Duodenal mucosa (tissue), 2 donors: ENCODE measurements around the gene TSNAXIP1.
"Not testable (repeated sequence)": the region's sequence is repeated elsewhere in the genome, so short reads cannot be mapped to it uniquely, and the experiment has no call there.

Experiments
- H3K27ac ChIP-seq: one replicate; pipeline ENCODE4 v1.7.0; 2013; ENCODE audit warnings: low read depth, low read length
- H3K27me3 ChIP-seq, 2 donors: one replicate each; pipeline ENCODE4 v1.7.0; 2013; ENCODE audit warnings: low read length in 2 of 2, control low read depth in 1 of 2; ENCODE audit not compliant: insufficient read depth in 2 of 2, control insufficient read depth in 1 of 2
- H3K36me3 ChIP-seq, 2 donors: one replicate each; pipeline ENCODE4 v1.7.0; 2013; ENCODE audit warnings: low read length in 2 of 2, control low read depth in 1 of 2; ENCODE audit not compliant: insufficient read depth in 2 of 2, control insufficient read depth in 1 of 2
- H3K4me1 ChIP-seq, 2 donors: one replicate each; pipeline ENCODE4 v1.7.0; 2013; ENCODE audit warnings: low read length in 2 of 2, control low read depth in 1 of 2; ENCODE audit not compliant: insufficient read depth in 2 of 2, control insufficient read depth in 1 of 2
- H3K4me3 ChIP-seq, 2 donors: one replicate each; pipeline ENCODE4 v1.7.0; 2013; ENCODE audit warnings: low read length in 2 of 2, low read depth in 1 of 2
- H3K9ac ChIP-seq, 2 donors: one replicate each; pipeline ENCODE4 v1.7.0; 2013; ENCODE audit warnings: low read length in 2 of 2, low read depth in 1 of 2
- H3K9me3 ChIP-seq, 2 donors: one replicate each; pipeline ENCODE4 v1.7.0; 2013; ENCODE audit warnings: low read length in 2 of 2, control low read depth in 1 of 2; ENCODE audit not compliant: control insufficient read depth in 1 of 2

Gene TSNAXIP1

GRCh38 chr16:67858500-67858899 is 51.8 kb downstream of the TSNAXIP1 start:
- no peak overlapping the region for H3K4me3 ChIP-seq
- H3K27ac ChIP-seq, result peak overlapping the region; percentile 63
- peaks cover 17 to 26% of the 10 kb centered on the region in 2 donors for H3K4me1 ChIP-seq
- no peaks in the 10 kb centered on the region for H3K27me3 ChIP-seq
- peak overlapping the region in 1 of 2 donors; percentile 49 for H3K9ac ChIP-seq
- no peaks in the 10 kb centered on the region for H3K9me3 ChIP-seq
- H3K36me3 ChIP-seq, result peaks cover 3 to 25% of the 10 kb centered on the region in 2 donors

DNA sequence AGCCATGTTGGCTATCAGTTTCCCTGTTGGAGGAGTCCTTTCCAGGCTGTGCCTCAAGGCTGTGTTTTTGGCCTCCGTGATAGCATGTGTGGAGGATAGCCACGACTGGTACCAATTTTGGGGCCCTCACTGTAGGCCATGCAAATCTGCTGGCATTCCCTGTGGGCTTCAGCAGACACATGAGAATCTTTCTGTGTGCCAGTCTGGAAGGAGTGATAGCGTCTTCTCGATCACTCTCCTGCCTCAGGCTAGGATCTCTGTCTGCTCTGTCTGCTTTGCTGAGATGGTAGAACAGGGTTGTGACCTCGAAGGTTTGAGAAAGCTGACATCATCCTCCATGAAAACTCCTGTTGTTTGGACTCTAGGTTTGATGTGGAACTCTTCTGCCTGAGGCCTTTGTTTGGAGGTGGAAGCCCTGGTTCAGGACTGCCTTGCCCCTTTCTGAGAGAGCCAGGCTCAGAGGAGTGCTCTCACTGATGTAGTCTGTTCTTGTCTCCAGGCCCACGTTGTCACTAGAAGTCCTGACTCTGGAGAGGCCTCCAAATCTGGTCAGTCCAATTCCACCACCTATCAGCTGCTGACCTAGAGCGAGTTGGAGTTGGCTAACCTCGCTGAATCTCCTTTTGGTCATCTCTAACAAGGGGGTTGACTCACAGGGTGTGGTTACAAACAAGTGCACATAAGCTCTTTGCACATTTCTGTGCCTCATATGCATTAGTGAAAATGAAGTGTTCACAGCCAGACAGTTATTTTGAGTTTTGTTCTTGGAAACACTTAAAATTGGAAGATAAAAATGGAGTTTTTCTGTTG is 54.1 kb downstream of the TSNAXIP1 start:
- Histone ChIP-seq H3K4me3 (no peak overlapping the region), H3K4me1 (peaks cover 17 to 23% of the 10 kb centered on the region in 2 donors), H3K9ac (no peak overlapping the region), H3K9me3 (no peaks in the 10 kb centered on the region), H3K27ac (no peak overlapping the region), H3K36me3 (peaks cover 3 to 36% of the 10 kb centered on the region in 2 donors), H3K27me3 (no peaks in the 10 kb centered on the region)

DNA sequence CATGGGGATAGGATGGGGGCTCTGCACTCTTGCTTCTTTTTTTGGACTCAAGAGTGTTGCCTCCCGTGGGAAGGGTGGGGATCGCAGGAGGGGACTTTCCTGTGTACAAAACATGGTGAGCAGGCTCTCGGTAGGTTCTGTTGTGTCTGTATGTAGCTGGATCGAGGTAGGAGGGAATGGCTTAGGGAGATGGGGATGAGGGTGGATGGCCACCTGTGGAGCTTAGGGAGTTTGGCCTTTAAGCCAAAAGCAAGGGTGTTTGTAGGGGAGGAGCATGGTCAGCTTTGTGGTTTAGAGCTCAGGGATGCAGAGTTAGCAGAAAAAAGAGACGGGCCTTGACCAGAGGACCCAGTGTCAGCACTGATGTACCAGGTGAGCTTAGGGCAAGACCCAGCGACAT is 55.2 kb downstream of the TSNAXIP1 start:
- Histone ChIP-seq H3K27ac (no peak overlapping the region), H3K27me3 (no peaks in the 10 kb centered on the region), H3K4me3 (no peak overlapping the region), H3K4me1 (peaks cover 15 to 21% of the 10 kb centered on the region in 2 donors), H3K36me3 (peaks cover 3 to 42% of the 10 kb centered on the region in 2 donors), H3K9me3 (no peaks in the 10 kb centered on the region), H3K9ac (no peak overlapping the region)

DNA sequence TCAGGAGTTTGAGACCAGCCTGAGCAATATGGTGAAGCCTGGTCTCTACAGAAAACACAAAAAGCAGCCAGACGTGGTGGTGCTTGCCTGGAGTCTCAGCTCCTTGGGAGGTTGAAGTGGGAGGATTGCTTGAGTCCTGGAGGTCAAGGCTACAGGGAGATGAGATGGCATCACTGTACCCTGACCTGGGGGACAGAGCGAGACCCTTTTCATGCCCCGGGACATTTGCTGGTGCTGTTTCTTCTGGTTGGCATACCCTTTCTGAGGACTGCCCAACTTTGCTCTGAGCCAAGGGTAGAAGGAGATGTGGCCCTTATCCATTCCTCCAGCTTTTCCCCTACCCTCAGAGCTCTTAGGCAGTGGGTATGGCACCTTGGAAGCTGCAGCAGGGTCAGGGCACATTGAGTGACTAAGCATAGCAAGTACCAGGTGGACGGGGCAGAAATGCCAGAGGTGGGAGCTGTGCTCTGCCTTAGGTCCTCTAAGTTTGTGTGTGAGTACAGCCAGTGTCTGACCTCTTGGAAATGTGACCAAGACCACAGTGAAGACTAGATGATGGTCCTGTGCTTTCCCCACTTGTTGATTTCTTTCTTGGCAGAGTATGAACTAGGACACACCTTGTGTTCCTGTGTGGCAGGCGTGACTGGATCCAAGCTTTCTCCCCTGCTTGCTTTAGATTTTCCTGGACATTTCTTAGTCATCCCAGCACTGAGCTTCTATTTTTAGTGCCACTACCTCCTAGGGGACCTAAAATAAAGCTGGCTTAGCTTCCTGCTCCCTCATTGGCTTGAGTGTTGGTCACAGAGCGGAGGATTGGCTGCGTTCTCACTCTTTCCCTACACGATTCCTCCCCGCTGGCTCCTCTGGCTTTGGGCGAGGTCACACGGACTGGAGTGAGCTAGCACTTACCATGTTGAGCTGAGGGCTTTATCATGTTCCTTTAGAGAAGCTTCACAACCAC is 56.2 kb downstream of the TSNAXIP1 start:
- no peak overlapping the region for H3K27ac ChIP-seq
- no peak overlapping the region for H3K4me3 ChIP-seq
- H3K4me1 ChIP-seq, result peaks cover 5 to 10% of the 10 kb centered on the region in 2 donors

GRCh38 chr16:67864044-67864443 is 57.4 kb downstream of the TSNAXIP1 start:
- peaks cover 10 to 62% of the 10 kb centered on the region in 2 donors for H3K36me3 ChIP-seq
- not testable (repeated sequence) for H3K27ac ChIP-seq, H3K4me3 ChIP-seq, H3K9me3 ChIP-seq, H3K27me3 ChIP-seq, H3K4me1 ChIP-seq, H3K9ac ChIP-seq

More for the DNA sequence above, 56.2 kb downstream of the TSNAXIP1 start:
- peaks cover 5 to 52% of the 10 kb centered on the region in 2 donors for H3K36me3 ChIP-seq
- H3K27me3 ChIP-seq, result no peaks in the 10 kb centered on the region
- no peaks in the 10 kb centered on the region for H3K9me3 ChIP-seq
- H3K9ac ChIP-seq, result no peak overlapping the region

DNA sequence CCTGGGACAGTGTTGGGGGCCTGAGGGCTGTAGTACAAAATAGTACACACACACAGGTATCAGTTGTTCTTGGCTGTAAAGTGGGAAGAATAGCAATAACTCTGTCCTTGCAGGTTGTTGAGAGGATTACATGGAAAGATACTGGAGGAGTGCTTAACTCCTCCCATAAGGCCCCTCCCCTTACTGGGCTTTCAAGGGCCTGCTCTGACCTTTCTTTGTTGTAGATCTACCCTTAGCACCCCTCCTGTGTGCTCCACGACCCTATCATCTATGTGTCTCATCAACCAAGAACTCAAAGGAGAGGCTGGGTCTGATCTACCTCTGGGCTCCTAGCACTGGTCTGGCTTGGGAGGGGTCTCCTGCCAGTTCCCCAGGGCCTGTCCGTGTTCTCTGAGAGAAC is 57.9 kb downstream of the TSNAXIP1 start:
- Histone ChIP-seq H3K36me3 (peaks cover 10 to 63% of the 10 kb centered on the region in 2 donors), H3K4me3 (no peak overlapping the region), H3K27ac (no peak overlapping the region), H3K4me1 (no peaks in the 10 kb centered on the region), H3K27me3 (no peaks in the 10 kb centered on the region), H3K9me3 (no peaks in the 10 kb centered on the region), H3K9ac (no peak overlapping the region)

DNA sequence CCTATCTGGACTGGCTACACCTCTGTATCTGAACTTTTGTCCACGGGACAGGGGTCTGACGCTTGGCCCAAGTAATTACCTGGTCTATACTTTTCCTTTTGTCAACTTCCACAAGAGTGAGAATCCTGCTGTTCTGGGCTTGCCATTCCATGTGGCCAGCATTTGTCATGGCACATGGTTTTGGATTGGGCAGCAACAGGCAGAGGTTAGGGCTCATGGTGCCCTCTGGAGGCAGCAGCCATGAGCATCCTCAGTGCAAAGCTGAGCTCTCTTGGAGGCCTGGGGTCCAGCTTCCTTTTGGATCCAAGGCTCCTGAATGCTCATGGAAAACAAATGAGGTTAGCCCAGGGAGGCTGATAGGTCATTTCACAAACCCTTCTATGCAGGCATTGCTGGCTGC is 58.6 kb downstream of the TSNAXIP1 start:
- no peaks in the 10 kb centered on the region for H3K9me3 ChIP-seq
- H3K4me3 ChIP-seq, result no peak overlapping the region
- H3K27me3 ChIP-seq, result no peaks in the 10 kb centered on the region
- H3K4me1 ChIP-seq, result no peaks in the 10 kb centered on the region
- no peak overlapping the region for H3K9ac ChIP-seq
- H3K36me3 ChIP-seq, result peaks cover 14 to 69% of the 10 kb centered on the region in 2 donors
- no peak overlapping the region for H3K27ac ChIP-seq

- H3K4me1 ChIP-seq, result peaks cover 0 to 5% of the 10 kb centered on the region in 2 donors
- no peak overlapping the region for H3K27ac ChIP-seq
- H3K9ac ChIP-seq, result no peak overlapping the region
- H3K9me3 ChIP-seq, result no peaks in the 10 kb centered on the region
- no peaks in the 10 kb centered on the region for H3K27me3 ChIP-seq
- H3K36me3 ChIP-seq, result peaks cover 14 to 54% of the 10 kb centered on the region in 2 donors
- no peak overlapping the region for H3K4me3 ChIP-seq
These were observed 61.6 kb downstream of the TSNAXIP1 start for GRCh38 chr16:67868290-67868689.

DNA sequence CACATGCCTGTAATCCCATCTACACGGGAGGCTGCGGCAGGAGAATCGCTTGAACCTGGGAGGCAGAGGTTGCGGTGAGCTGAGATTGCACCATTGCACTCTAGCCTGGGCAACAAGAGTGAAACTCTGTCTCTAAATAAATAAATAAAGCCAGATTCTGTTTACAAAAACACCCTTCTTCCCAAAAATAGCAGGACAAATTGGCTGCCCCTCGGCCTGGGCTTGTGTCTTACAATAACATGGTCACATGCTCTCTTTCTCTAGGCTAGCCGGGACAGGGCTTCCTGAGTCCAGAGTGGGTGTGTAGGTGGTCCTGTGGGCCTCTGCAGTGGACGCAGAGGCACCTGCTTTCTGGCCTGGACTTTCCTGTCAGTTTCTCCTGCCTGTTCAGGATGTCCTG is 63.0 kb downstream of the TSNAXIP1 start:
- Histone ChIP-seq H3K9ac (no peak overlapping the region), H3K9me3 (no peaks in the 10 kb centered on the region), H3K4me1 (peaks cover 12 to 18% of the 10 kb centered on the region in 2 donors), H3K27ac (no peak overlapping the region), H3K4me3 (no peak overlapping the region), H3K36me3 (peaks cover 14 to 49% of the 10 kb centered on the region in 2 donors), H3K27me3 (no peaks in the 10 kb centered on the region)

GRCh38 chr16:67871256-67871655 is 64.6 kb downstream of the TSNAXIP1 start:
- no peaks in the 10 kb centered on the region for H3K27me3 ChIP-seq
- no peaks in the 10 kb centered on the region for H3K9me3 ChIP-seq
- H3K9ac ChIP-seq, result no peak overlapping the region
- peaks cover 19 to 26% of the 10 kb centered on the region in 2 donors for H3K4me1 ChIP-seq
- peaks cover 21 to 46% of the 10 kb centered on the region in 2 donors for H3K36me3 ChIP-seq
- H3K27ac ChIP-seq, result no peak overlapping the region
- H3K4me3 ChIP-seq, result no peak overlapping the region
